ENCODE measurements around the gene CACTIN.
"Not testable (repeated sequence)": the region's sequence is repeated elsewhere in the genome, so short reads cannot be mapped to it uniquely, and the experiment has no call there.

The CACTIN gene

DNA sequence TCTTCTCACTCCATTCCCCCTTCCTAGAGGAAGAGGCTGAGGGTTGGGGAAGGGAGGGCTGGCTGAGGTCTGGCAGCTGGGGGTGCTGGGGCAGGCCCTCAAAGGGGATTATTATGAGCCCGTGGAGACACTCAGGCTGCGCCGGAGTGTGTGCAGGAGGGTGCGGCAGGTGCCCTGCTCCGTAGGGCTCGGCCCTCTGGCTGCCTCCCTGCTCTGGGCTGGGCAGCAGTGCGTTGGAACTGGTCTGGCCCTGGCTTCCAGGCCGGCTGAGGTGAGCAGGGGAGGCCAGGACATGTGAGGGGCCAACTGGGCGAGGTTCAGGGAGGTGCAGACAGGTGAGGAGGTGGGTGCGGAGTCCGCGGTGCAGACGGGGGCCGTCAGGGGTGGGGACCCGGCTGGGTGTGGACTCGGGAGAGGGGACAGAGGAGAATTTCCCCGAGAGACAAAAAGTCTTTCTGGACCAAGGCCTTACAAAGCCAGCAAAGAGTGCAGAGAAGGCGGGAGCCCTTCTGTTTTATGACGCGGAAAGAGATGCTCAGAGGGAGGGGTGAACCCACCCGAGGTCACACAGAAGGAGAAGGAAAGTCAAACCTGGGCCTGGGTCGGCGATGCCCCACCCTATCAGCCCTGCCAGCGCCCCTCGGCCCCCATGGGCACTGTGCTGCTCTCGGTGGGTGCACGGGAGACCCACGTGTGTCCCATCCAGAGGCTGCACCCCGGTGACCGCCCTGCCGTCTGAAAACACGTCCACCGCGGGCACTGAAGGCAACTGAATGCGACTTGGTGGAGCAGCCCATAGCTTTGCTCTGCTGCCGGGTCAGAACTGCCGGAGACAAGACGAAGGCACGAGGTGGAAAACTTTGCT, 42.7 kb upstream of the CACTIN start:
- Histone ChIP-seq H3K9me3 (ENCODE audit: control insufficient read depth, low read length) (no peaks in the 10 kb centered on the region), H3K79me2 (peaks cover 17% of the 10 kb centered on the region), H3K4me3 (ENCODE audit: low read depth, low read length) (no peak overlapping the region), H3K4me1 (peaks cover 3% of the 10 kb centered on the region), H3K4me2 (ENCODE audit: low read length) (no peak overlapping the region), H3K9ac (no peak overlapping the region), H3K27ac (peak overlapping the region; percentile 79), H3K27me3 (ENCODE audit: control insufficient read depth, insufficient read depth, low read length) (no peaks in the 10 kb centered on the region), H2AFZ (no peak overlapping the region), H3K36me3 (ENCODE audit: control insufficient read depth, insufficient read depth, low read length) (no peaks in the 10 kb centered on the region)
- TF ChIP-seq, protein P1, sequence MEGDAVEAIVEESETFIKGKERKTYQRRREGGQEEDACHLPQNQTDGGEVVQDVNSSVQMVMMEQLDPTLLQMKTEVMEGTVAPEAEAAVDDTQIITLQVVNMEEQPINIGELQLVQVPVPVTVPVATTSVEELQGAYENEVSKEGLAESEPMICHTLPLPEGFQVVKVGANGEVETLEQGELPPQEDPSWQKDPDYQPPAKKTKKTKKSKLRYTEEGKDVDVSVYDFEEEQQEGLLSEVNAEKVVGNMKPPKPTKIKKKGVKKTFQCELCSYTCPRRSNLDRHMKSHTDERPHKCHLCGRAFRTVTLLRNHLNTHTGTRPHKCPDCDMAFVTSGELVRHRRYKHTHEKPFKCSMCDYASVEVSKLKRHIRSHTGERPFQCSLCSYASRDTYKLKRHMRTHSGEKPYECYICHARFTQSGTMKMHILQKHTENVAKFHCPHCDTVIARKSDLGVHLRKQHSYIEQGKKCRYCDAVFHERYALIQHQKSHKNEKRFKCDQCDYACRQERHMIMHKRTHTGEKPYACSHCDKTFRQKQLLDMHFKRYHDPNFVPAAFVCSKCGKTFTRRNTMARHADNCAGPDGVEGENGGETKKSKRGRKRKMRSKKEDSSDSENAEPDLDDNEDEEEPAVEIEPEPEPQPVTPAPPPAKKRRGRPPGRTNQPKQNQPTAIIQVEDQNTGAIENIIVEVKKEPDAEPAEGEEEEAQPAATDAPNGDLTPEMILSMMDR (IDR thresholded peaks at IDR 0.05), result no peak

DNA sequence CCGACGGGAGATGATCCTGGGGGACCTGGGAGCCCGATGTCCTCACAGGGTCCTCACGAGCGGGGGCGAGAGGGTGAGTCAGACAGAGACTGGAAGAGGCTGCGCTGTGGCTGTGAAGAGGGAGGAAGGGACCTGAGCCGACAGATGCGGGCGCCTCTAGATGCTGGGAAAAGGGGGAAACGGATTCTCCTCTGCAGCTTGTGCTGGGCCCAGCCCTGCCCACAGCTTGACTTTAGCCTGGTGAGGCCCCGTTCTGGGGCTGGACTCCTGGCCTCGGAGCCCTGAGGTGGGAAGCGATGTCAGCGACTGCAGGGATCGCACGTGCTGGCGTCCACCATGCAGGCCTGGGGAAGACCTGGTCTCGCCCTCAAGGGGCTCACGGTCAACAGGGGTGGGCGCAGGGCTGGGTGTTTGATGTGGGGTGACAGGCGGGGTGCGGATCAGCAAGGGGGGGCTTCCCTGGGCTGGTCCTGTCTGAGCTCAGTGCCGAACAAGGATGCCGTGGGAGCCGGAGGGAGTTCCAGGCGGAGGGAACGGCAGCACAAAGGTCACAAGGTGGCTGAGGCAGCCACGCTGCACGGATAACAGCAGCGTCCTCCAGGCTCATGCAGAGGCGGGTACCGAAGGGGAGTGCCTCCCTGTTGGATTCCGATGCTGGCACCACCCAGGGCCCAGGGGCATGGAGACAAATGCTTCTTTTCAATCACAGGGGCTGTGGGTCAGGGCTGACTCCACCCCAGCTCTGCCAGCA, 41.9 kb upstream of the CACTIN start:
- Histone ChIP-seq H3K4me1 (peaks cover 3% of the 10 kb centered on the region), H2AFZ (no peak overlapping the region), H3K27ac (no peak overlapping the region), H3K9me3 (ENCODE audit: control insufficient read depth, low read length) (no peaks in the 10 kb centered on the region), H3K9ac (no peak overlapping the region), H3K27me3 (ENCODE audit: control insufficient read depth, insufficient read depth, low read length) (no peaks in the 10 kb centered on the region), H3K79me2 (peaks cover 12% of the 10 kb centered on the region), H3K4me2 (ENCODE audit: low read length) (no peak overlapping the region), H3K4me3 (ENCODE audit: low read depth, low read length) (no peak overlapping the region), H3K36me3 (ENCODE audit: control insufficient read depth, insufficient read depth, low read length) (no peaks in the 10 kb centered on the region)
- TF ChIP-seq, protein P1 (IDR thresholded peaks at IDR 0.05), result no peak

DNA sequence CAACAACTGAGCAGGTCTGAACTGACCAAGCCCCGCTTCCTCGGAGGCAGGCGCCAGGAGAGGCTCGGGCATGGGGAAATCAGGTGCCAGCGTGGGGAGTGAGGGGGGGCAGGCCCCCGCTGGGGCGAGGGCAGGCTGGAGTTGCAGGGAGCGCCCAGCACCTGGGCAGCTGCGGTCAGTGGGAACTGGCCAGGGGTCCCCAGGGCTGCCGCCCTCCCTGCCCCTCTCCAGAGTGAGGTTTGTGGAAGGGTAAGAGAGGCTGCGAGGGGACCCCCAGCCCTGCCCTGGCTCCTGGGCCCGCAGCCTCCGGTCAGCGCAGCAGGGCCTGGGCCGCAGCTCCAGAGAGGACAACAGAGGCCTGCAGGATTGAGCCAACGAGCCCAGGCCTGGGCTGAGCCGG, 41.2 kb upstream of the CACTIN start:
- peaks cover 3% of the 10 kb centered on the region for H3K4me1 ChIP-seq
- no peak overlapping the region for H3K27ac ChIP-seq
- no peaks in the 10 kb centered on the region for H3K27me3 ChIP-seq (ENCODE audit: control insufficient read depth, insufficient read depth, low read length)
- TF ChIP-seq, protein P1 (IDR thresholded peaks at IDR 0.05), result no peak
- no peak overlapping the region for H3K4me2 ChIP-seq (ENCODE audit: low read length)
- H3K9ac ChIP-seq, result no peak overlapping the region
- H3K4me3 ChIP-seq (ENCODE audit: low read depth, low read length), result no peak overlapping the region
- no peaks in the 10 kb centered on the region for H3K36me3 ChIP-seq (ENCODE audit: control insufficient read depth, insufficient read depth, low read length)
- H2AFZ ChIP-seq, result no peak overlapping the region
- H3K9me3 ChIP-seq (ENCODE audit: control insufficient read depth, low read length), result no peaks in the 10 kb centered on the region
- H3K79me2 ChIP-seq, result peaks cover 12% of the 10 kb centered on the region

DNA sequence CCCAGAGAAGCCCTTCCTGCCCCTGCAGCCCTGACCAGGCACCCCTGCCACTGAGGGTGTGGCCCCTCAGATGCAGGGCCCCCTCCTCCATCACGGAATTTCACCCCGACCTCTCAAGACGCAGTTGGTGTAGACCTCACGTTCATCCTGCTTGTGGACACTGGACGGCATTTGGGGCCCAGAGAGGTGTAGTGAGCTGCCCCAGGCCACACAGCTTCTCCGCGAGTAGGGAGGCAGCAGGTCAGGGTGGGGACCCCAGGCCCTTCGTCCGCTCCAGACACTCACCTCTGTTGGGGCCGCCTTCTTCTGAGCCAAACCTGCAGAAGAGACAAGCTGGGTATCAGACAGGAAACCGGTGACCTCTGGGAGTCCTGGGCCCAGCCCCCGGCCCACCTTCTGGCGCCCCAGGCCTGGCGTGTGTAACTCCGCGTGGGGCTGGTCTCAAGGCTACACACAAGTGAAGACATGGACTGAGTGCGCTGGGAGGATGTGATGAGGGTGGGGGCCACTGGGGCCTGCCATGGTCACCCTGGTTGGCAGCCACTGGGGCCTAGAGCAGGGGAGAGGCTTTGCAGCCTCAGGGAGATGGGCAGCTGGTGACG, 40.5 kb upstream of the CACTIN start:
- H3K27ac ChIP-seq, result no peak overlapping the region
- no peak overlapping the region for H3K4me2 ChIP-seq (ENCODE audit: low read length)
- H3K4me1 ChIP-seq, result peaks cover 3% of the 10 kb centered on the region
- H3K4me3 ChIP-seq (ENCODE audit: low read depth, low read length), result no peak overlapping the region
- H3K79me2 ChIP-seq, result peaks cover 12% of the 10 kb centered on the region
- TF ChIP-seq, protein P1 (IDR thresholded peaks at IDR 0.05), result no peak
- H3K36me3 ChIP-seq (ENCODE audit: control insufficient read depth, insufficient read depth, low read length), result no peaks in the 10 kb centered on the region
- H3K27me3 ChIP-seq (ENCODE audit: control insufficient read depth, insufficient read depth, low read length), result no peaks in the 10 kb centered on the region
- no peaks in the 10 kb centered on the region for H3K9me3 ChIP-seq (ENCODE audit: control insufficient read depth, low read length)
- H3K9ac ChIP-seq, result no peak overlapping the region
- no peak overlapping the region for H2AFZ ChIP-seq

DNA sequence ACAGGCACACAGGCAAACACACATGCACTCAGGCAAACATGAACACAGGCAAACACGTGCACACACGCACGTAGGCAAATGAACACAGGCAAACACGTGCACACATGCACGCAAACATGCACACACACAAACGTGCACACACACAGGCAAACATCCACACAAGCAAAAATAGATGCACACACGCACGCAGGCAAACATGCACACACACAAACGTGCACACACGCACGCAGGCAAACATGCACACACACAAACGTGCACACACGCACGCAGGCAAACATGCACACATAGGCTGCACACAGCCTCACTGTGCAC, 39.9 kb upstream of the CACTIN start:
- H3K4me3 ChIP-seq (ENCODE audit: low read depth, low read length); H3K4me2 ChIP-seq (ENCODE audit: low read length); H3K27me3 ChIP-seq (ENCODE audit: control insufficient read depth, insufficient read depth, low read length); H3K4me1 ChIP-seq; H3K9me3 ChIP-seq (ENCODE audit: control insufficient read depth, low read length); H3K9ac ChIP-seq; H3K36me3 ChIP-seq (ENCODE audit: control insufficient read depth, insufficient read depth, low read length); H3K27ac ChIP-seq; H2AFZ ChIP-seq: not testable (repeated sequence)
- peaks cover 13% of the 10 kb centered on the region for H3K79me2 ChIP-seq

All from parathyroid adenoma (tissue), 2 donors.